GM10266 (cell line): ENCODE measurements around the gene FBLN2.

Experiments
- DNase-seq: peaks from one replicate; pipeline ENCODE4 v3.0.0; 2012; ENCODE audit errors: extremely low spot score
- TF ChIP-seq, protein P1 (sequence below): IDR thresholded peaks from 2 replicates; pipeline ENCODE4 v1.5.1; 2012; ENCODE audit warnings: mild to moderate bottlenecking, low read depth; ENCODE audit not compliant: control insufficient read depth, insufficient read depth; ENCODE audit errors: missing control alignments

FBLN2 gene

DNA sequence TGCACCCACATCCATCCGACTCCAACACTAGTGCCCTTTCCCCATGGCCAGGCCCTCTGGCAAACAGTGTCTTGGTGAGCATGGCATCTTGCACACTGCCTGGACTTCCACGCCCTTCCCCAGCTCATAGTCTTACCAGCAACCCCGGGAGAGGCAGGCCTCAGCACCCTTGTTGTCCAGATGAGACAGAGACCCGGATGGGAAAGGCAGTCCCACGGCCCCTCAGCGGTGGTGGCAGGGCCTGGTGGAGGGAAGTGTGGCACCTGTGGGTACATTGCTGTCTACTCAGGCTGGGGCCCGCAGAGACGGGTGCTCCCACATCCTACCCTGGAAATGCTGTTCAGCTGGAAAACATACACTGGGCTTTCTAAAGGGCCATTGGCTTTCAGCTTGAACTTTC is 40.4 kb upstream of the FBLN2 start:
- DNase-seq = no peak
- TF ChIP-seq, protein P1, sequence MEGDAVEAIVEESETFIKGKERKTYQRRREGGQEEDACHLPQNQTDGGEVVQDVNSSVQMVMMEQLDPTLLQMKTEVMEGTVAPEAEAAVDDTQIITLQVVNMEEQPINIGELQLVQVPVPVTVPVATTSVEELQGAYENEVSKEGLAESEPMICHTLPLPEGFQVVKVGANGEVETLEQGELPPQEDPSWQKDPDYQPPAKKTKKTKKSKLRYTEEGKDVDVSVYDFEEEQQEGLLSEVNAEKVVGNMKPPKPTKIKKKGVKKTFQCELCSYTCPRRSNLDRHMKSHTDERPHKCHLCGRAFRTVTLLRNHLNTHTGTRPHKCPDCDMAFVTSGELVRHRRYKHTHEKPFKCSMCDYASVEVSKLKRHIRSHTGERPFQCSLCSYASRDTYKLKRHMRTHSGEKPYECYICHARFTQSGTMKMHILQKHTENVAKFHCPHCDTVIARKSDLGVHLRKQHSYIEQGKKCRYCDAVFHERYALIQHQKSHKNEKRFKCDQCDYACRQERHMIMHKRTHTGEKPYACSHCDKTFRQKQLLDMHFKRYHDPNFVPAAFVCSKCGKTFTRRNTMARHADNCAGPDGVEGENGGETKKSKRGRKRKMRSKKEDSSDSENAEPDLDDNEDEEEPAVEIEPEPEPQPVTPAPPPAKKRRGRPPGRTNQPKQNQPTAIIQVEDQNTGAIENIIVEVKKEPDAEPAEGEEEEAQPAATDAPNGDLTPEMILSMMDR = no peak

DNA sequence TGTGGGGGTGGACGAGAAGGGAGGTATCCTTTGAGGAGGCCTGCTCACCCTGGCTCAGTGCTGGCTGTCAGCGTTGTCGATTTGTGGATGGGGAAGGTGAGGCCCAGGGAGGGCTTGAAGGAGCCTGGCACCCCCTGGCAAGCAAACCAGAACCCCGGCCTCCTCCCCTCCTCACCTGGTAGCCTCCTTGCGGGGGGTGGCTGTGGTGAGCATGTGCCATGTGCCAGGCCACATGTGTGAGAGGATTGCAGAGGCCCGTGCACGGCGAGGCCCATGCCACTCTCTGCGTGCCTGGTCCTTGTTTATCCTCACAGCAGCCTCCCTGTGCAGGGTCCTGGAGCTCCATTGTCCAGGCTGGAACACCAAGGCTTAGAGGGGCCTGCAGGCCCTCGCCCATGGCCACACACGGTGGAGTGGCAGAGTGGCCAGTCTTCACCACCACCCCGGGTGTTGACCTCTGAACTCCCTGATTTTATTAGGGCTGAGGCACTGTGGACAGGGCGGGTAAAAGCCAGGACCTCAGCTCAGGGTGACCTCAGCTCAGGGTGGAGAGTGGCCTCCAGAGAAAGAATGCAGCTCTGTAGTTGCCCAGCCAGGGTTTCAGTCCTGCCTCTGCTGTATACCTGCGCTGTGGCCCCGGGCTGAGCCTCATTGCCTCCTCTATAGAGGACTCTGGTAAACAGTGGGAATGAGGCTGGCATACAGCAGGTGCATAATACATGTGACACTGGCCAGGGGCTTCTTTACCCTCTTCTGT is 39.7 kb upstream of the FBLN2 start:
- TF ChIP-seq, protein P1 = no peak
- no peak for DNase-seq

- DNase-seq = no peak
- TF ChIP-seq, protein P1 = no peak
Measured at GRCh38 chr3:13509816-13510192, 39.1 kb upstream of the FBLN2 start.

DNA sequence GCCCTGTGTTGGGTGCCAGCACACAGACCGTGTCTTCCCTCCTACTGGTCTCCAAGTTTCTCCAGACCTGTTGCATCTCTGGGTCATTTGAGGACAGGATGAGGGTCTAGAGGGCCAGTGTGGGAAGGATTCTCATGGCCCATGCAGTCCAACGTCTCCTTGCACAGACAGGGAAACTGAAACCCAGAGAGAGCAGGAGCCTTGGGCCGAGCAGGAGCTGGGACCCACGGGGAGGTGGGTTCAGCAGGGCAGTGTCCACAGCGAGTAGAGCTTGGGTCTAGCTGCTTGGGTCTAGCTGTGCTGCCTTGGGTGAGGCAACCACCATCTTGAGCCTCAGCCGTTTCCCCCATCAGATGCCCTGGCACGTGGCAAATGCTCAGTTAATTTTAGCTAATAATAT is 36.5 kb upstream of the FBLN2 start:
- TF ChIP-seq, protein P1 = no peak
- DNase-seq = no peak

GRCh38 chr3:13513051-13513912 is 35.6 kb upstream of the FBLN2 start:
- no peak for DNase-seq

GRCh38 chr3:13513913-13514517 is 34.9 kb upstream of the FBLN2 start:
- TF ChIP-seq, protein P1 = no peak
- DNase-seq = no peak

More at GRCh38 chr3:13513051-13513912, 35.6 kb upstream of the FBLN2 start:
- TF ChIP-seq, protein P1 = no peak
